HEK293 (cell line): ENCODE results near the gene ARMH3.
A peak's percentile ranks its signal among the peaks of the same experiment; 100 is the strongest.

Experiments used
- GLI2 ChIP-seq: fragments of 450-650 bp; formaldehyde crosslinking; IDR thresholded peaks from 2 replicates; pipeline ENCODE4; 2017; ENCODE audit warnings: missing biosample characterization, missing genetic modification characterization, low read depth, borderline replicate concordance
- GLIS1 ChIP-seq: fragments of 450-650 bp; formaldehyde crosslinking; IDR thresholded peaks from 2 replicates; pipeline ENCODE4 v1.5.1; 2016; ENCODE audit warnings: missing biosample characterization, missing genetic modification characterization
- HOXA7 ChIP-seq: sonication (generic); formaldehyde crosslinking; IDR thresholded peaks from 2 replicates; pipeline ENCODE4 v1.8.1; 2022; ENCODE audit warnings: missing genetic modification reagents, borderline replicate concordance
- KLF8 ChIP-seq: fragments of 450-650 bp; formaldehyde crosslinking; IDR thresholded peaks from 2 replicates; pipeline ENCODE4 v1.5.1; 2016; ENCODE audit warnings: missing biosample characterization, missing genetic modification characterization
- MEIS1 ChIP-seq: sonication (generic); formaldehyde crosslinking; IDR thresholded peaks from 2 replicates; pipeline ENCODE4 v1.8.1; 2022; ENCODE audit warnings: missing genetic modification reagents, mild to moderate bottlenecking, borderline replicate concordance
- PRDM1 ChIP-seq: fragments of 450-650 bp; formaldehyde crosslinking; IDR thresholded peaks from 2 replicates; pipeline ENCODE4; 2016; ENCODE audit warnings: missing biosample characterization, missing genetic modification characterization
- RBAK ChIP-seq: fragments of 450-650 bp; formaldehyde crosslinking; IDR thresholded peaks from 2 replicates; pipeline ENCODE4 v1.5.1; 2016; ENCODE audit warnings: missing biosample characterization, missing genetic modification characterization
- SCRT1 ChIP-seq: fragments of 450-650 bp; formaldehyde crosslinking; IDR thresholded peaks from 2 replicates; pipeline ENCODE4 v1.5.1; 2016; ENCODE audit warnings: missing biosample characterization, missing genetic modification characterization, borderline replicate concordance
- ZBTB8A ChIP-seq: fragments of 450-650 bp; formaldehyde crosslinking; IDR thresholded peaks from 2 replicates; pipeline ENCODE4 v1.5.1; 2016; ENCODE audit warnings: missing biosample characterization, missing genetic modification characterization
- ZFHX2 ChIP-seq: fragments of 450-650 bp; formaldehyde crosslinking; conservative IDR thresholded peaks from 2 replicates; pipeline ENCODE4 v1.5.1; 2016; ENCODE audit warnings: missing biosample characterization, missing genetic modification characterization
- ZFP37 ChIP-seq: fragments of 450-650 bp; formaldehyde crosslinking; IDR thresholded peaks from 2 replicates; pipeline ENCODE4 v1.5.1; 2016; ENCODE audit warnings: missing biosample characterization, missing genetic modification characterization
- ZNF10 ChIP-seq: fragments of 450-650 bp; formaldehyde crosslinking; IDR thresholded peaks from 2 replicates; pipeline ENCODE4 v1.5.1; 2017; ENCODE audit warnings: missing biosample characterization, missing genetic modification characterization
- ZNF133 ChIP-seq: fragments of 450-650 bp; formaldehyde crosslinking; IDR thresholded peaks from 2 replicates; pipeline ENCODE4 v1.5.1; 2016; ENCODE audit warnings: missing biosample characterization, missing genetic modification characterization
- ZNF146 ChIP-seq: fragments of 450-650 bp; formaldehyde crosslinking; IDR thresholded peaks from 2 replicates; pipeline ENCODE4 v1.5.1; 2016; ENCODE audit warnings: missing biosample characterization, missing genetic modification characterization
- ZNF174 ChIP-seq: fragments of 450-650 bp; formaldehyde crosslinking; IDR thresholded peaks from 2 replicates; pipeline ENCODE4 v1.5.0; 2017; ENCODE audit warnings: missing biosample characterization, mild to moderate bottlenecking, missing genetic modification characterization
- ZNF248 ChIP-seq: fragments of 450-650 bp; formaldehyde crosslinking; IDR thresholded peaks from 2 replicates; pipeline ENCODE4 v1.5.1; 2017; ENCODE audit warnings: missing biosample characterization, missing genetic modification characterization
- ZNF335 ChIP-seq: fragments of 450-650 bp; formaldehyde crosslinking; conservative IDR thresholded peaks from 2 replicates; pipeline ENCODE4 v1.5.1; 2016; ENCODE audit warnings: missing biosample characterization, missing genetic modification characterization
- ZNF423 ChIP-seq: fragments of 450-650 bp; formaldehyde crosslinking; IDR thresholded peaks from 2 replicates; pipeline ENCODE4 v1.5.1; 2016; ENCODE audit warnings: missing biosample characterization, missing genetic modification characterization
- ZNF426 ChIP-seq: fragments of 450-650 bp; formaldehyde crosslinking; IDR thresholded peaks from 2 replicates; pipeline ENCODE4 v1.5.1; 2017; ENCODE audit warnings: missing biosample characterization, missing genetic modification characterization, mild to moderate bottlenecking, inconsistent platforms, moderate library complexity
- ZNF473 ChIP-seq: fragments of 450-650 bp; formaldehyde crosslinking; IDR thresholded peaks from 2 replicates; pipeline ENCODE4 v1.5.1; 2017; ENCODE audit warnings: missing biosample characterization, missing genetic modification characterization
- ZNF514 ChIP-seq: fragments of 450-650 bp; formaldehyde crosslinking; IDR thresholded peaks from 2 replicates; pipeline ENCODE4 v1.5.1; 2016; ENCODE audit warnings: missing biosample characterization, missing genetic modification characterization
- ZNF530 ChIP-seq: fragments of 450-650 bp; formaldehyde crosslinking; IDR thresholded peaks from 2 replicates; pipeline ENCODE4 v1.5.1; 2016; ENCODE audit warnings: low read depth, missing biosample characterization, missing genetic modification characterization
- ZNF571 ChIP-seq: fragments of 450-650 bp; formaldehyde crosslinking; IDR thresholded peaks from 2 replicates; pipeline ENCODE4 v1.5.0; 2017; ENCODE audit warnings: missing biosample characterization, missing genetic modification characterization
- ZNF660 ChIP-seq: fragments of 450-650 bp; IDR thresholded peaks from 2 replicates; pipeline ENCODE4 v1.5.1; 2018; ENCODE audit warnings: missing biosample characterization, mild to moderate bottlenecking, missing genetic modification characterization
- ZNF664 ChIP-seq: fragments of 450-650 bp; formaldehyde crosslinking; IDR thresholded peaks from 2 replicates; pipeline ENCODE4 v1.5.1; 2016; ENCODE audit warnings: missing biosample characterization, missing genetic modification characterization
- ZNF707 ChIP-seq: fragments of 450-650 bp; formaldehyde crosslinking; IDR thresholded peaks from 2 replicates; pipeline ENCODE4 v1.5.1; 2016; ENCODE audit warnings: missing biosample characterization, missing genetic modification characterization
- ZNF791 ChIP-seq: fragments of 450-650 bp; formaldehyde crosslinking; IDR thresholded peaks from 2 replicates; pipeline ENCODE4 v1.5.1; 2016; ENCODE audit warnings: missing biosample characterization, missing genetic modification characterization
- ZSCAN23 ChIP-seq: fragments of 450-650 bp; formaldehyde crosslinking; IDR thresholded peaks from 2 replicates; pipeline ENCODE4 v1.5.1; 2016; ENCODE audit warnings: missing biosample characterization, missing genetic modification characterization
- TF ChIP-seq, protein P1 (sequence below): fragments of 450-650 bp; formaldehyde crosslinking; optimal IDR thresholded peaks from 2 replicates; pipeline ENCODE3; 2016; ENCODE audit warnings: missing biosample characterization, mild to moderate bottlenecking, missing genetic modification characterization
- TF ChIP-seq, protein P2 (sequence below): fragments of 450-650 bp; formaldehyde crosslinking; IDR thresholded peaks from 2 replicates; pipeline ENCODE4 v1.5.1; 2017; ENCODE audit warnings: missing biosample characterization, missing genetic modification characterization
- TF ChIP-seq, protein P3 (sequence below): fragments of 450-650 bp; formaldehyde crosslinking; IDR thresholded peaks from 2 replicates; pipeline ENCODE4 v1.5.1; 2016; ENCODE audit warnings: missing biosample characterization, missing genetic modification characterization
- TF ChIP-seq, protein P4 (sequence below): fragments of 450-650 bp; formaldehyde crosslinking; IDR thresholded peaks from 2 replicates; pipeline ENCODE4 v1.5.1; 2016; ENCODE audit warnings: missing biosample characterization, missing genetic modification characterization, borderline replicate concordance

ARMH3 gene

DNA sequence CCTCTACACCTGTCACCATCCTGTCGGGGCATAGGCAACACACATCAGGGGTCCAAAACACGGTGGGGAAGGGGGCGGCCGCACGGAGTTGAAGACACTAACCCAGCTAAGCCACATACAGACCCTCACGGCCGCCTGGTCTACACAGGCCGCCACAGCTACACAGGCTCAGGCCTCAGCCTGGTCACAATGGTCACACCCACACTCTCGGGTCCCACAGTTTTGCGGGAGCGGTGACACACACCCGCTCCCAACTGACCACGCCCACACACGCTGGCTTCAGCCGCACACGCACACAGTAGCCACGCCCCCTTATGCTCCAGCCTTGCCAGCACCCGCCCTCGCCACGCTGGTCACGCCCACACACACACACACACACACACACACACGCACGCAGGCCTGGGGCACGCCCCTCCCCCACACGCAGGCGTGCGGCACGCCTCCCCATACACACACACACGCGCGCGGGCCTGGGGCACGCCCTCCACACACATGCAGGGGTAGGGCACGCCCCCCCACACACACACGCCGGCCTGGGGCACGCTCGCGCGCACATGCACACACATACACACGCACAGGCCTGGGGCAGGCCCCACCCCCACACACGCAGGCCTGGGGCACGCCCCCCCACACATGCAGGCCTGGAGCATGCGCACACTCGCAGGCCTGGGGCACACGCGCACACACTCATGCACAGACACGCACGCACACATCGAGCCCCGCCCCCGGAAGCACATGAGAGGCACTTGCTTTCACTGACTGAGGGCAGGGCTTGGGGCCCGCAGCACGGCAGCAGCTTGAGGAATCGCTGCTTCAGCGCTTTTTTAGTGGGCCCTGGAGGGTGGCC, 225.4 kb downstream of the ARMH3 start (continued):
- peak; percentile 87; the same call in 1 of the 2 replicates for TF ChIP-seq ZNF473 (tag by site-specific recombination)
- TF ChIP-seq PRDM1 (tag by site-specific recombination) = 0 out of 2 replicates have a peak, but pooled peaks have one; percentile 44
- no peak for TF ChIP-seq SCRT1
- peak; percentile 81 for TF ChIP-seq ZFP37 (tag by site-specific recombination)
- TF ChIP-seq ZSCAN23 (tag by site-specific recombination) = peak; percentile 85; the same call in 1 of the 2 replicates
- TF ChIP-seq GLIS1 = peak; percentile 83
- TF ChIP-seq ZNF133 (tag by site-specific recombination) = peak; percentile 74
- peak; percentile 100 for TF ChIP-seq ZFHX2 (tag by site-specific recombination)
- TF ChIP-seq ZNF707 (tag by site-specific recombination) = 0 out of 2 replicates have a peak, but pooled peaks have one; percentile 67
- no peak for TF ChIP-seq HOXA7 (CRISPR knock-in tag)
- TF ChIP-seq ZNF571 (tag by site-specific recombination) = no peak
- TF ChIP-seq, protein P1, sequence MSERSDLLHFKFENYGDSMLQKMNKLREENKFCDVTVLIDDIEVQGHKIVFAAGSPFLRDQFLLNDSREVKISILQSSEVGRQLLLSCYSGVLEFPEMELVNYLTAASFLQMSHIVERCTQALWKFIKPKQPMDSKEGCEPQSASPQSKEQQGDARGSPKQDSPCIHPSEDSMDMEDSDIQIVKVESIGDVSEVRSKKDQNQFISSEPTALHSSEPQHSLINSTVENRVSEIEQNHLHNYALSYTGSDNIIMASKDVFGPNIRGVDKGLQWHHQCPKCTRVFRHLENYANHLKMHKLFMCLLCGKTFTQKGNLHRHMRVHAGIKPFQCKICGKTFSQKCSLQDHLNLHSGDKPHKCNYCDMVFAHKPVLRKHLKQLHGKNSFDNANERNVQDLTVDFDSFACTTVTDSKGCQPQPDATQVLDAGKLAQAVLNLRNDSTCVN (tag by site-specific recombination) = peak; percentile 100
- TF ChIP-seq, protein P2, sequence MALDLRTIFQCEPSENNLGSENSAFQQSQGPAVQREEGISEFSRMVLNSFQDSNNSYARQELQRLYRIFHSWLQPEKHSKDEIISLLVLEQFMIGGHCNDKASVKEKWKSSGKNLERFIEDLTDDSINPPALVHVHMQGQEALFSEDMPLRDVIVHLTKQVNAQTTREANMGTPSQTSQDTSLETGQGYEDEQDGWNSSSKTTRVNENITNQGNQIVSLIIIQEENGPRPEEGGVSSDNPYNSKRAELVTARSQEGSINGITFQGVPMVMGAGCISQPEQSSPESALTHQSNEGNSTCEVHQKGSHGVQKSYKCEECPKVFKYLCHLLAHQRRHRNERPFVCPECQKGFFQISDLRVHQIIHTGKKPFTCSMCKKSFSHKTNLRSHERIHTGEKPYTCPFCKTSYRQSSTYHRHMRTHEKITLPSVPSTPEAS (tag by site-specific recombination) = peak; percentile 100
- peak; percentile 72; the same call in 1 of the 2 replicates for TF ChIP-seq ZBTB8A (tag by site-specific recombination)
- TF ChIP-seq ZNF791 = 0 out of 2 replicates have a peak, but pooled peaks have one; percentile 59
- no peak for TF ChIP-seq ZNF530 (tag by site-specific recombination)
- TF ChIP-seq ZNF174 = no peak
- TF ChIP-seq ZNF423 (tag by site-specific recombination) = peak; percentile 47; the same call in 1 of the 2 replicates
- no peak; the same call in 1 of the 2 replicates for TF ChIP-seq ZNF514 (tag by site-specific recombination)
- no peak for TF ChIP-seq MEIS1
- peak; percentile 99 for TF ChIP-seq KLF8 (tag by site-specific recombination)
- no peak for TF ChIP-seq ZNF426 (tag by site-specific recombination)
- TF ChIP-seq, protein P3, sequence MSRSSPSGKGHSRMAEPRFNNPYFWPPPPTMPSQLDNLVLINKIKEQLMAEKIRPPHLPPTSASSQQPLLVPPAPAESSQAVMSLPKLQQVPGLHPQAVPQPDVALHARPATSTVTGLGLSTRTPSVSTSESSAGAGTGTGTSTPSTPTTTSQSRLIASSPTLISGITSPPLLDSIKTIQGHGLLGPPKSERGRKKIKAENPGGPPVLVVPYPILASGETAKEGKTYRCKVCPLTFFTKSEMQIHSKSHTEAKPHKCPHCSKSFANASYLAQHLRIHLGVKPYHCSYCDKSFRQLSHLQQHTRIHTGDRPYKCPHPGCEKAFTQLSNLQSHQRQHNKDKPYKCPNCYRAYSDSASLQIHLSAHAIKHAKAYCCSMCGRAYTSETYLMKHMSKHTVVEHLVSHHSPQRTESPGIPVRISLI (tag by site-specific recombination) = no peak; the same call in 1 of the 2 replicates
- peak; percentile 39; the same call in 1 of the 2 replicates for TF ChIP-seq ZNF146 (tag by site-specific recombination)
- TF ChIP-seq ZNF248 (tag by site-specific recombination) = no peak; the same call in 1 of the 2 replicates
- TF ChIP-seq ZNF660 (tag by site-specific recombination) = no peak
- TF ChIP-seq RBAK = 0 out of 2 replicates have a peak, but pooled peaks have one; percentile 47
- TF ChIP-seq ZNF664 (tag by site-specific recombination) = no peak
- TF ChIP-seq ZNF10 (tag by site-specific recombination) = no peak; the same call in 1 of the 2 replicates
- peak; percentile 80 for TF ChIP-seq ZNF335 (tag by site-specific recombination)
- no peak for TF ChIP-seq GLI2
- TF ChIP-seq, protein P4, sequence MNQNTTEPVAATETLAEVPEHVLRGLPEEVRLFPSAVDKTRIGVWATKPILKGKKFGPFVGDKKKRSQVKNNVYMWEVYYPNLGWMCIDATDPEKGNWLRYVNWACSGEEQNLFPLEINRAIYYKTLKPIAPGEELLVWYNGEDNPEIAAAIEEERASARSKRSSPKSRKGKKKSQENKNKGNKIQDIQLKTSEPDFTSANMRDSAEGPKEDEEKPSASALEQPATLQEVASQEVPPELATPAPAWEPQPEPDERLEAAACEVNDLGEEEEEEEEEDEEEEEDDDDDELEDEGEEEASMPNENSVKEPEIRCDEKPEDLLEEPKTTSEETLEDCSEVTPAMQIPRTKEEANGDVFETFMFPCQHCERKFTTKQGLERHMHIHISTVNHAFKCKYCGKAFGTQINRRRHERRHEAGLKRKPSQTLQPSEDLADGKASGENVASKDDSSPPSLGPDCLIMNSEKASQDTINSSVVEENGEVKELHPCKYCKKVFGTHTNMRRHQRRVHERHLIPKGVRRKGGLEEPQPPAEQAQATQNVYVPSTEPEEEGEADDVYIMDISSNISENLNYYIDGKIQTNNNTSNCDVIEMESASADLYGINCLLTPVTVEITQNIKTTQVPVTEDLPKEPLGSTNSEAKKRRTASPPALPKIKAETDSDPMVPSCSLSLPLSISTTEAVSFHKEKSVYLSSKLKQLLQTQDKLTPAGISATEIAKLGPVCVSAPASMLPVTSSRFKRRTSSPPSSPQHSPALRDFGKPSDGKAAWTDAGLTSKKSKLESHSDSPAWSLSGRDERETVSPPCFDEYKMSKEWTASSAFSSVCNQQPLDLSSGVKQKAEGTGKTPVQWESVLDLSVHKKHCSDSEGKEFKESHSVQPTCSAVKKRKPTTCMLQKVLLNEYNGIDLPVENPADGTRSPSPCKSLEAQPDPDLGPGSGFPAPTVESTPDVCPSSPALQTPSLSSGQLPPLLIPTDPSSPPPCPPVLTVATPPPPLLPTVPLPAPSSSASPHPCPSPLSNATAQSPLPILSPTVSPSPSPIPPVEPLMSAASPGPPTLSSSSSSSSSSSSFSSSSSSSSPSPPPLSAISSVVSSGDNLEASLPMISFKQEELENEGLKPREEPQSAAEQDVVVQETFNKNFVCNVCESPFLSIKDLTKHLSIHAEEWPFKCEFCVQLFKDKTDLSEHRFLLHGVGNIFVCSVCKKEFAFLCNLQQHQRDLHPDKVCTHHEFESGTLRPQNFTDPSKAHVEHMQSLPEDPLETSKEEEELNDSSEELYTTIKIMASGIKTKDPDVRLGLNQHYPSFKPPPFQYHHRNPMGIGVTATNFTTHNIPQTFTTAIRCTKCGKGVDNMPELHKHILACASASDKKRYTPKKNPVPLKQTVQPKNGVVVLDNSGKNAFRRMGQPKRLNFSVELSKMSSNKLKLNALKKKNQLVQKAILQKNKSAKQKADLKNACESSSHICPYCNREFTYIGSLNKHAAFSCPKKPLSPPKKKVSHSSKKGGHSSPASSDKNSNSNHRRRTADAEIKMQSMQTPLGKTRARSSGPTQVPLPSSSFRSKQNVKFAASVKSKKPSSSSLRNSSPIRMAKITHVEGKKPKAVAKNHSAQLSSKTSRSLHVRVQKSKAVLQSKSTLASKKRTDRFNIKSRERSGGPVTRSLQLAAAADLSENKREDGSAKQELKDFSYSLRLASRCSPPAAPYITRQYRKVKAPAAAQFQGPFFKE (tag by site-specific recombination) = peak; percentile 98; the same call in 1 of the 2 replicates
